Hepatocyte (in vitro differentiated cells): ENCODE measurements around the gene EPHB1. TPM values are rescaled to one million over a fixed set of nuclear protein-coding genes. Genes with fewer than 3 reads are reported as not detected.

Source experiments
- DNase-seq: peaks from one replicate; pipeline ENCODE4 v3.0.0-alpha.2; 2016; ENCODE audit warnings: low spot score
- H2AFZ ChIP-seq: fragments of 200-600 bp; sonication (generic); 2 replicates; pipeline ENCODE4 v1.6.0; 2016; ENCODE audit warnings: antibody characterized with exemption, mild to moderate bottlenecking
- H3K27ac ChIP-seq: fragments of 200-600 bp; sonication (generic); 2 replicates; pipeline ENCODE4 v1.5.1; 2016; ENCODE audit warnings: mild to moderate bottlenecking
- H3K27me3 ChIP-seq: fragments of 200-600 bp; sonication (generic); 2 replicates; pipeline ENCODE4 v1.6.1; 2016
- H3K36me3 ChIP-seq: fragments of 200-600 bp; sonication (generic); replicated peaks from 2 replicates; pipeline ENCODE4 v1.5.1; 2016; ENCODE audit warnings: low read depth; ENCODE audit not compliant: insufficient read depth
- H3K4me1 ChIP-seq: fragments of 200-600 bp; sonication (generic); 2 replicates; pipeline ENCODE4 v1.5.1; 2016; ENCODE audit warnings: mild to moderate bottlenecking, moderate library complexity; ENCODE audit not compliant: insufficient read depth
- H3K4me2 ChIP-seq: fragments of 200-600 bp; sonication (generic); 2 replicates; pipeline ENCODE4 v1.6.0; 2016
- H3K4me3 ChIP-seq: fragments of 200-600 bp; sonication (generic); 2 replicates; pipeline ENCODE4 v1.5.1; 2016; ENCODE audit warnings: mild to moderate bottlenecking
- H3K79me2 ChIP-seq: fragments of 200-600 bp; sonication (generic); 2 replicates; pipeline ENCODE4 v1.6.0; 2017; ENCODE audit warnings: mild to moderate bottlenecking
- H3K9me2 ChIP-seq: fragments of 200-600 bp; sonication (generic); replicated peaks from 2 replicates; pipeline ENCODE4 v1.6.0; 2017; ENCODE audit warnings: mild to moderate bottlenecking; ENCODE audit not compliant: insufficient read depth
- H3K9me3 ChIP-seq: fragments of 200-600 bp; sonication (generic); 2 replicates; pipeline ENCODE4 v1.5.1; 2016; ENCODE audit warnings: low read depth, mild to moderate bottlenecking
- H4K20me1 ChIP-seq: fragments of 200-600 bp; sonication (generic); 2 replicates; pipeline ENCODE4 v1.6.0; 2016; ENCODE audit warnings: mild to moderate bottlenecking; ENCODE audit not compliant: insufficient read depth, poor library complexity, severe bottlenecking
- CTCF ChIP-seq: fragments of 200-600 bp; sonication (generic); IDR thresholded peaks from 2 replicates; pipeline ENCODE4 v1.5.1; 2016; ENCODE audit warnings: antibody characterized with exemption, mild to moderate bottlenecking; ENCODE audit not compliant: poor library complexity
- EZH2 ChIP-seq: fragments of 200-600 bp; sonication (generic); IDR thresholded peaks from 2 replicates; pipeline ENCODE4 v1.6.1; 2016; ENCODE audit warnings: antibody characterized with exemption, mild to moderate bottlenecking, borderline replicate concordance
- EZH2phosphoT487 ChIP-seq: fragments of 200-600 bp; sonication (generic); IDR thresholded peaks from one replicate; pipeline ENCODE4 v1.6.1; 2018; ENCODE audit warnings: antibody characterized with exemption, mild to moderate bottlenecking, low read depth, moderate library complexity; ENCODE audit not compliant: unreplicated experiment, severe bottlenecking
- WGBS: methylation state at CpG from one replicate; pipeline ENCODE4 v1.1.6; 2016; ENCODE audit warnings: low lambda C conversion rate; ENCODE audit errors: missing lambda C conversion rate; 5-methylcytosine and 5-hydroxymethylcytosine counted together
- polyA plus RNA-seq: library from polyadenylated mRNA; unstranded; fragments of >200 nt; fragmentation: Nextera tagmentation; extraction: Ambion mirVana; gene quantifications from 2 replicates; pipeline ENCODE4 v1.2.1, GENCODE V29; 2016
- total RNA-seq: library from RNA; depleted of rRNA; stranded (reverse); fragments of >200 nt; gene quantifications from 2 replicates; pipeline ENCODE4 v1.2.3, GENCODE V29; 2014

EPHB1 gene
- total and polyA plus RNA-seq, 2 experiments from 2014 or later, result 3.3 to 5.6 TPM

GRCh38 chr3:134802428-134803050, 7.5 kb downstream of the EPHB1 start:
- no peaks in the 10 kb centered on the region for H4K20me1 ChIP-seq
- H3K9me3 ChIP-seq, result no peaks in the 10 kb centered on the region
- no peaks in the 10 kb centered on the region for H3K9me2 ChIP-seq
- no peaks in the 10 kb centered on the region for H3K79me2 ChIP-seq
- H3K4me3 ChIP-seq, result no peak overlapping the region
- no peaks in the 10 kb centered on the region for H3K36me3 ChIP-seq
- no peak for DNase-seq
- H3K27me3 ChIP-seq, result peaks cover 21% of the 10 kb centered on the region
- no peaks in the 10 kb centered on the region for H3K4me1 ChIP-seq
- H3K4me2 ChIP-seq, result no peak overlapping the region
- no peak overlapping the region for H3K27ac ChIP-seq
- TF ChIP-seq CTCF (no peak), EZH2phosphoT487 (no peak)
- WGBS, result 48% methylated on average over 2 of the region's 2 CpGs
- no peak overlapping the region for H2AFZ ChIP-seq

GRCh38 chr3:134803051-134803505, 8.0 kb downstream of the EPHB1 start:
- no peak overlapping the region for H3K4me2 ChIP-seq
- no peak overlapping the region for H3K4me3 ChIP-seq
- no peak for DNase-seq
- peaks cover 15% of the 10 kb centered on the region for H3K27me3 ChIP-seq
- H3K9me3 ChIP-seq, result no peaks in the 10 kb centered on the region
- H3K36me3 ChIP-seq, result no peaks in the 10 kb centered on the region
- H2AFZ ChIP-seq, result no peak overlapping the region
- no peak overlapping the region for H3K27ac ChIP-seq
- TF ChIP-seq EZH2phosphoT487 (no peak), EZH2 (no peak), CTCF (no peak)
- no peaks in the 10 kb centered on the region for H3K79me2 ChIP-seq
- H3K9me2 ChIP-seq, result no peaks in the 10 kb centered on the region
- no peaks in the 10 kb centered on the region for H3K4me1 ChIP-seq
- no peaks in the 10 kb centered on the region for H4K20me1 ChIP-seq
- 82% methylated on average over 3 of the region's 3 CpGs for WGBS

- Histone ChIP-seq H2AFZ (no peak overlapping the region), H3K79me2 (no peaks in the 10 kb centered on the region), H3K27ac (no peak overlapping the region), H3K9me2 (no peaks in the 10 kb centered on the region), H3K4me2 (no peak overlapping the region), H3K36me3 (no peaks in the 10 kb centered on the region), H3K27me3 (peaks cover 10% of the 10 kb centered on the region), H3K4me1 (no peaks in the 10 kb centered on the region), H3K4me3 (no peak overlapping the region), H3K9me3 (no peaks in the 10 kb centered on the region), H4K20me1 (no peaks in the 10 kb centered on the region)
- 84% methylated on average over 4 of the region's 4 CpGs for WGBS
- DNase-seq, result no peak
- no peak for TF ChIP-seq EZH2phosphoT487
These were observed 8.6 kb downstream of the EPHB1 start for GRCh38 chr3:134803652-134804051.

GRCh38 chr3:134804508-134805480, 9.7 kb downstream of the EPHB1 start:
- Histone ChIP-seq H2AFZ (no peak overlapping the region), H3K4me3 (no peak overlapping the region), H3K9me2 (no peaks in the 10 kb centered on the region), H3K79me2 (no peaks in the 10 kb centered on the region), H3K36me3 (no peaks in the 10 kb centered on the region), H3K9me3 (no peaks in the 10 kb centered on the region), H3K27me3 (peaks cover 5% of the 10 kb centered on the region), H3K4me2 (no peak overlapping the region), H4K20me1 (no peaks in the 10 kb centered on the region), H3K27ac (no peak overlapping the region), H3K4me1 (no peaks in the 10 kb centered on the region)
- 74% methylated on average over 14 of the region's 14 CpGs for WGBS
- no peak for DNase-seq
- no peak for TF ChIP-seq CTCF
- TF ChIP-seq EZH2, result no peak
- no peak for TF ChIP-seq EZH2phosphoT487
